Parathyroid adenoma (tissue), 2 donors: ENCODE data around the gene ZNF385D.

Experiments used
- H2AFZ ChIP-seq: fragments of 300-600 bp; sonication (generic); one replicate; pipeline ENCODE4 v1.7.0; 2017; ENCODE audit warnings: antibody characterized with exemption, mild to moderate bottlenecking
- H3K27ac ChIP-seq: fragments of 300-600 bp; sonication (generic); one replicate; pipeline ENCODE4 v1.7.0; 2017
- H3K27me3 ChIP-seq: fragments of 300-600 bp; sonication (generic); one replicate; pipeline ENCODE4 v1.7.0; 2017; ENCODE audit warnings: low read length; ENCODE audit not compliant: control insufficient read depth, insufficient read depth
- H3K36me3 ChIP-seq: fragments of 300-600 bp; sonication (generic); one replicate; pipeline ENCODE4 v1.7.0; 2017; ENCODE audit warnings: low read length; ENCODE audit not compliant: control insufficient read depth, insufficient read depth
- H3K4me1 ChIP-seq: fragments of 300-600 bp; sonication (generic); one replicate; pipeline ENCODE4 v1.7.0; 2017; ENCODE audit warnings: control low read depth
- H3K4me2 ChIP-seq: fragments of 300-600 bp; sonication (generic); one replicate; pipeline ENCODE4 v1.7.0; 2017; ENCODE audit warnings: low read length
- H3K4me3 ChIP-seq: fragments of 300-600 bp; sonication (generic); one replicate; pipeline ENCODE4 v1.7.0; 2017; ENCODE audit warnings: low read depth, low read length
- H3K79me2 ChIP-seq: fragments of 300-600 bp; sonication (generic); one replicate; pipeline ENCODE4 v1.7.0; 2017; ENCODE audit warnings: control low read depth
- H3K9ac ChIP-seq: fragments of 300-600 bp; sonication (generic); one replicate; pipeline ENCODE4 v1.7.0; 2017; ENCODE audit warnings: mild to moderate bottlenecking
- H3K9me3 ChIP-seq: fragments of 300-600 bp; sonication (generic); one replicate; pipeline ENCODE4 v1.7.0; 2017; ENCODE audit warnings: low read length; ENCODE audit not compliant: control insufficient read depth
- TF ChIP-seq, protein P1 (sequence below): fragments of 300-600 bp; sonication (generic); IDR thresholded peaks from one replicate; pipeline ENCODE4 v1.7.0; 2017; ENCODE audit warnings: antibody characterized with exemption, mild to moderate bottlenecking
- donor health status: primary hyperparathyroidism.

ZNF385D gene

DNA sequence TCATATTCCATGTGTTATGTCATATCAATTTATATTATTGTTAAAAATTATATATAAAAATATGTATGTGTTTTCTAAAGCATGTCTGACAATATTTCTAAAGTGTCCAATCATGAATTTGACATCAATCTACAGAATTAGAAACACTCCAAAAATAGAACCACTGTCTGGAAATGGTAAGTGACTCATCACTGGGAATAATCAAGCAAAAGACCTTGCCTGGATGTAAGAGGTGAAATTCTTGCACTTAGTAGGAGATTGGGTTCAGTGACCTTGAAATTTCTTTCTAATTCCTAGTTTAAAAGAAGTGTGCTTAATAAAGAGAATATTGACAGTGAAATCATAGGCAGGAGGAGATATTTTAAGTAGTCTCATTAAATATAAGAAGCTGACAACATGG, 188.8 kb downstream of the ZNF385D start:
- Histone ChIP-seq H3K4me2 (no peak overlapping the region), H2AFZ (no peak overlapping the region), H3K4me3 (no peak overlapping the region), H3K27ac (no peak overlapping the region), H3K79me2 (no peaks in the 10 kb centered on the region), H3K27me3 (no peaks in the 10 kb centered on the region), H3K36me3 (no peaks in the 10 kb centered on the region), H3K4me1 (no peaks in the 10 kb centered on the region), H3K9me3 (no peaks in the 10 kb centered on the region), H3K9ac (no peak overlapping the region)
- TF ChIP-seq, protein P1, sequence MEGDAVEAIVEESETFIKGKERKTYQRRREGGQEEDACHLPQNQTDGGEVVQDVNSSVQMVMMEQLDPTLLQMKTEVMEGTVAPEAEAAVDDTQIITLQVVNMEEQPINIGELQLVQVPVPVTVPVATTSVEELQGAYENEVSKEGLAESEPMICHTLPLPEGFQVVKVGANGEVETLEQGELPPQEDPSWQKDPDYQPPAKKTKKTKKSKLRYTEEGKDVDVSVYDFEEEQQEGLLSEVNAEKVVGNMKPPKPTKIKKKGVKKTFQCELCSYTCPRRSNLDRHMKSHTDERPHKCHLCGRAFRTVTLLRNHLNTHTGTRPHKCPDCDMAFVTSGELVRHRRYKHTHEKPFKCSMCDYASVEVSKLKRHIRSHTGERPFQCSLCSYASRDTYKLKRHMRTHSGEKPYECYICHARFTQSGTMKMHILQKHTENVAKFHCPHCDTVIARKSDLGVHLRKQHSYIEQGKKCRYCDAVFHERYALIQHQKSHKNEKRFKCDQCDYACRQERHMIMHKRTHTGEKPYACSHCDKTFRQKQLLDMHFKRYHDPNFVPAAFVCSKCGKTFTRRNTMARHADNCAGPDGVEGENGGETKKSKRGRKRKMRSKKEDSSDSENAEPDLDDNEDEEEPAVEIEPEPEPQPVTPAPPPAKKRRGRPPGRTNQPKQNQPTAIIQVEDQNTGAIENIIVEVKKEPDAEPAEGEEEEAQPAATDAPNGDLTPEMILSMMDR, result no peak

DNA sequence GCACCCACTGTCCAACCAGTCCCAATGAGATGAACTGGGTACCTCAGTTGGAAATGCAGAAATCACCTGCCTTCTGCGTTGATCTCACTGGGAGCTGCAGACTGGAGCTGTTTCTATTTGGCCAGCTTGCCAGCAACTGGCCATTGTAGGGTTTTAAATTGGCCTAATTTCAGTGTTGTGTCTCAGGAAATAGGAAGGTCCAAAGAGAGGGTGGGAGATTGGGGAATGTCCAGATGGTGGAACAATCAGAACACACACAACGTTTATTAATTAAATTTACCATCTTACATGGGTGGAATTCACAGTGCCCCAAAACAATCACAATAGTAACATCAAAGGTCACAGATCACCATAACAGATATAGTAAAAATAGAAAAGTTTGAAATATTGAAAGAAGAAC, 189.5 kb downstream of the ZNF385D start:
- Histone ChIP-seq H3K4me2 (no peak overlapping the region), H3K4me1 (no peaks in the 10 kb centered on the region), H3K36me3 (no peaks in the 10 kb centered on the region), H3K9ac (no peak overlapping the region), H3K27ac (no peak overlapping the region), H3K4me3 (no peak overlapping the region), H2AFZ (no peak overlapping the region), H3K9me3 (no peaks in the 10 kb centered on the region), H3K27me3 (no peaks in the 10 kb centered on the region), H3K79me2 (no peaks in the 10 kb centered on the region)
- TF ChIP-seq, protein P1, result no peak

DNA sequence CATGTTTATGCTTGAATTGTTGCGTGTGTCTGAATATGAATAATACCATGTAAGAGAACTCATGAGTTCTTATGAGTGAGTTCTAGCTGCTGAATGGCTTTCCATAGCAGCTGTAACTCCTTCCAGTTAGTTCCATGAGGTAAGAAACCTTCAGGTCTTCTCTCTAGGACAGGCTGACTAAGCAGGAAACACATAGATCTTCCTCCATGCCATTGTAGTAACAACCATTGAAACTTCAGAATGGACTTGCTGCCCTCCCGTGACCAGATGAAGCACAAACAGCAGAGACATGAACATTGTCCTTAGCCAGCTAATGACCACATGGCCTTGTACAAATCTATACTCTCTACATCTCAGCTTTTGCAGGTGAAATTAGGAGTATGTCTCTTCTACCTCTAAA, 200.0 kb downstream of the ZNF385D start:
- Histone ChIP-seq H2AFZ (no peak overlapping the region), H3K4me3 (no peak overlapping the region), H3K36me3 (no peaks in the 10 kb centered on the region), H3K4me1 (no peaks in the 10 kb centered on the region), H3K79me2 (no peaks in the 10 kb centered on the region), H3K9ac (no peak overlapping the region), H3K9me3 (no peaks in the 10 kb centered on the region), H3K4me2 (no peak overlapping the region), H3K27me3 (no peaks in the 10 kb centered on the region), H3K27ac (no peak overlapping the region)
- TF ChIP-seq, protein P1, result no peak

DNA sequence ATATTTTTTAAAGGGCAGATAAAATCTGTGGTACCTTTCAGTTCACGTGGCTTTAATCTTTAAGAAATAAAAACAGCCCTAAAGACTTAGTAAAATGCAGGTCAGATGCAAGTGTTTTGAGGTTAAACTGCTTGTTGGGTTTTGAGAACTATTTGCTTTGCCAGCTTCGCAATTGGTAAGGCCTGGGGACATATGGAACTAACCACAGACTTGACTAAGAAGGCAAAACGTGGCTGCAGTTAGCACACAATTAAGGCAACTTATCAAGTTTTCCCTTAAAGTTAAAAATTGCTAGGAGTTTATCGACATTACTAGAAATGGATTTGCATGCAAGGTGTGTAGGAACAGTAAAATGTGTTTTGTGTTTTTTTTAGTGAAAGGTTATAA, 206.9 kb downstream of the ZNF385D start:
- TF ChIP-seq, protein P1, result no peak
- Histone ChIP-seq H3K4me2 (no peak overlapping the region), H2AFZ (no peak overlapping the region), H3K27ac (no peak overlapping the region), H3K36me3 (no peaks in the 10 kb centered on the region), H3K9me3 (no peaks in the 10 kb centered on the region), H3K9ac (no peak overlapping the region), H3K79me2 (no peaks in the 10 kb centered on the region), H3K4me3 (no peak overlapping the region), H3K4me1 (no peaks in the 10 kb centered on the region), H3K27me3 (no peaks in the 10 kb centered on the region)

DNA sequence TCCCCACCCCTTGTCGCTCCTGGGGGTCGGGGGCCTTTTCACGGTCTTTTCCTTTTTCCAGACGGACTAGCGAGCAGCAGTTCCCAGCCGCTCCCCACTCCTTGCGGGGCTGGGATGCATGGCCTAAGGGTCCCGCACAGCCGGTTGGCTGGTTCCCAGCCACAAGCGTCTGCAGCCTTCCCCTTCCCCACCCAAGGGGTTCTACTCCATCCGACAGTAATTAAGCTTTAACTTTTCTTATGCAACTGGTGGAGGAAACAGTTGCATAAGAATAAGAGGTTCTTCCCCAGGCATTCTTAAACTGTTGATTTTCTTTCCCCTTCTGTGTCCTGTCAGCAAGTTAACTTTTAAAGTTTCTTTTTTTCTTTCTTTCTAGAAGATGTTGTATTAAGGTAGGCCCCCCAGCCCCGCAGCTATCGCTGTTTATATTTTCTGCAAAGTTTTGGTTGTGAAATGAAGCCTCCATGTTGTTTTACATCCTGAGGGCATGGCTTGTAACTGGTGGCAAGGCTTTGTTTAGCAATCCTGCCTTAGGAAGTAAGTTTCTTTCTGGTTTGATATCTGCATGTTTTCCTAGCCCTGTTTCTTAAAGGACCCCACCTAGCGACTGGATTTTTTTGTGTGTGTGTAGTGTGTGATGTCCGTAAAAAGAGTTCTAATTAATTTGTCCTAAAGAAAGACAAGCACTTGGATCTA, 207.5 kb downstream of the ZNF385D start:
- H3K9me3 ChIP-seq, result no peaks in the 10 kb centered on the region
- H3K36me3 ChIP-seq, result no peaks in the 10 kb centered on the region
- H2AFZ ChIP-seq, result no peak overlapping the region
- no peak overlapping the region for H3K4me2 ChIP-seq
- H3K4me3 ChIP-seq, result no peak overlapping the region
- TF ChIP-seq, protein P1, result no peak
- H3K4me1 ChIP-seq, result no peaks in the 10 kb centered on the region
- no peaks in the 10 kb centered on the region for H3K79me2 ChIP-seq
- no peak overlapping the region for H3K9ac ChIP-seq
- H3K27me3 ChIP-seq, result no peaks in the 10 kb centered on the region
- H3K27ac ChIP-seq, result no peak overlapping the region
